IPS DF 4.7 (cell line): ENCODE results near the gene TRIM69.

Source experiments
- DNase-seq: peaks from one replicate; pipeline ENCODE4 v3.0.0-alpha.2; 2013; ENCODE audit warnings: low spot score; ENCODE audit errors: extremely low read depth

TRIM69 gene

DNA sequence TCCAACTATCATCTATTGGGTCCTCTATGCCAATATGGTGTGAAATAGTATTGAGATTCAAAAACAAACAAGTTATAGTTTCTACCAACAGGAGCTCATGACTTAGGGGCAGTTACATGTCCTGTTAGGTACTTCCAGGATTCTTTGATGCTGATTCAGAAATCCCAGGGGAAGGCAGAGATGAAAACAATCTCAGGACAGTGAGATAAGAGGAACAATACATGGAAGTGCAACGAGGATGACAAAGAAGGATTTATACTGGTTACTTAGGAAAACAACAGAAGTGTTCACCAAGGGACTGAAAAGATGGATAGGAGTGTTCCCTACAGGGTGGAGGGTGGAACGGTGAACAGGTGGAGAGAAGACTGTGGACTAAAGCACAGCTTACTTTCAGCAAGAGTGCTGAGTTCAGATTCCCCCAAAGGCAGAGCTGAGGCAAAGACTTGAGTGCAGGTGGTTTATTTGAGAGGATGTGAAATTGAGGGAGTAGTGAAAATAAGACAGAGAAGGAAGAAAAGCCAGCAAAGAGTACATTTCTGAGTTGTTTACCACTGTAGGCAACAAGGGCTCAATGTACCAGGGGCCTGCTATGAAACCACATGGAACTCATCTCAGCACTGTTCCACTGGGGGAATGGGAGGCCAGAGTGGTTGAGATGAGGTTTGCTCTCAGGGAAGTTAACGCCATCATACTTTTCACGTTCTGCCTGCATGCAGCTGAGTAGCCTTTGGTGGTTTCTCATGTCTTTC, 68.1 kb downstream of the TRIM69 start:
- no peak for DNase-seq

GRCh38 chr15:44808557-44808956, 72.2 kb downstream of the TRIM69 start:
- DNase-seq: no peak

- DNase-seq: no peak
Measured at GRCh38 chr15:44810237-44810636, 73.9 kb downstream of the TRIM69 start.

GRCh38 chr15:44811337-44811736, 75.0 kb downstream of the TRIM69 start:
- no peak for DNase-seq

GRCh38 chr15:44812029-44812517, 75.7 kb downstream of the TRIM69 start:
- DNase-seq: no peak

GRCh38 chr15:44813231-44813630, 76.9 kb downstream of the TRIM69 start:
- DNase-seq: no peak
